GM12892 (cell line): ENCODE results near the gene SCUBE2.

Experiments used
- POLR2A ChIP-seq: IDR thresholded peaks from 2 replicates; pipeline ENCODE4 v1.6.1; 2011; ENCODE audit warnings: low read depth, low read length, control low read depth
- POLR2AphosphoS5 ChIP-seq: IDR thresholded peaks from 2 replicates; pipeline ENCODE4 v1.6.1; 2011; ENCODE audit warnings: low read depth, low read length, control low read depth
- TAF1 ChIP-seq: IDR thresholded peaks from 2 replicates; pipeline ENCODE4 v1.6.1; 2011; ENCODE audit warnings: low read depth, mild to moderate bottlenecking, control low read depth, low read length, borderline replicate concordance

DNA sequence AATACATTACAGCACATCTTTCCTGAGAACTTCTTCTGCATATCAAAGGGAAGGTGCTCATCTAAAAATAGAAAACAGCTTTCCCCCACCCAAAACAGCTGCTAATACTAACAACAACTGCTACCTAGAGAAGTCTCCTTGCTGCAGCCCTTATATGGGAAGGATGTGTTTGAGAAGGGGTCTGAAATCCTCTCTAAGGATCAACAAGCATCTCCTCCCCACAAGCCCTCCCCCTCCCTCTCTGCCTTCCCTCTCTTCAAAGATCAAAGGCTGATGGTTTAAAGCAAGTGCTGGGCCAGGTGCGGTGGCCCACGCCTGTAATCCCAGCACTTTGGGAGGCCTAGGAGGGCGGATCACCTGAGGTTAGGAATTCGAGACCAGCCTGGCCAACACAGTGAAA lies 33.5 kb downstream of the SCUBE2 start:
- TF ChIP-seq POLR2AphosphoS5, result no peak
- TF ChIP-seq TAF1, result no peak
- TF ChIP-seq POLR2A, result no peak
